ENCODE results near the gene OR5I1.
"Not testable (repeated sequence)": the region's sequence is repeated elsewhere in the genome, so short reads cannot be mapped to it uniquely, and the experiment has no call there.

Gene OR5I1

DNA sequence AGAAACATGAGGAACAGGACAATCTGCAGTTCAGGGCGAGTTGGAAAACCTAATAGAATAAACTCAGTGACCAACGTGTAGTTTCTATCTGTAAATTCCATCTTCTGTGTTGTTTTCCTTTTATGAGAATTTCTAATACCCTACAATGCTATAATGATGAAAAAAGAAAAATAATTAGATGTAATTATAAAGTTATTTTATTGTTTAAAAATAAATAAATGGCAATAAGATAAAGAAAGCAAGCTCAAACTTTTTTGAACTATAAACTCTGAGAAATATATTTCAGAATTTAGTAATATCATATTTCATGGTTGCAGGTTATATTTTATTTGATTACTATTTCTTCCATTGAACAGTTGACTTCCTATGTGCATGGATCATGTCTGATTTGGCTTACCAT, at the start of gene OR5I1:
OR5I1 (minus strand) TSS at position 101 of the 400 bp plus-strand sequence; CDS start at position 101, 0 bp downstream.
- no peak for DNase-seq

DNA sequence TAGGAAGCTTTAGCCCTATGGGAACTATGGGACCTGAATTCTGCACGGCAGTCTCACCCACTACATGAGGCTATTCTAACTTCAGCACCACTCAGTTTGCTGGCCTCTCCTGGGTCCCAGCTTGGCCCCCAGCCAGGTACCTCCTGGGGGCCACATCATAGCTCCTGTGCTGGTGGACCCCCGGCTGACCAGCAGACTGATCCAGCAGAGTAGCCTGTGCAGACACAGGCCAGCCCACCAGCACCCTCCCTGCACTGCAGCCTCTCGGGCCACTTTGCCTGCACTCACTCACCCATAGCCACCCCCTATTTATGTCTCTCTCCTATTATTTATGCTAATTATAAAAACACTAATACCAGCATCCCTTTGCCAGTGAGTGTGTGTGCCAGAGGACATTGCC, 34.7 kb upstream of the OR5I1 start:
- no peak for DNase-seq

DNA sequence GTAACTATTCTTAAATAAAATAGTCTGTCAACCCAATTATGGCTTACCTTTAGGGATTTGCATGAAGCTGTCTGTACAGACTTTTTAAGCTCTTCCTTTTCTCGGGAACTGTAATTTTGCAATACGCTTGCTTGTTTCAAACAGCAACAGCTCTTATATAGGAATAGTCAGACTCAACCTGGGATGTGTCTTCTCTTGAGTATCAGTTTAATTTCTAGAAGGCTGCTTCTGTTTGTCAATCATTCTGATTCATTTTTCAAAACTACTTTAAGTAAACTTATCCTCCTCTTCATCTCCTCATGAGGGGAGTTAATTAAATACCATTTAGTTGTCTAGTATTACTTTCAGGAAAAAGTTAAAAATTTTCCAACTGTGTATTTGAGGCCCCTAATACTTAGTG, 33.6 kb upstream of the OR5I1 start, which contains the start of gene OR10AG1:
OR10AG1 (minus strand) TSS at position 101 of the 400 bp plus-strand sequence; CDS start at position 63, 38 bp downstream.
- no peak for DNase-seq

DNA sequence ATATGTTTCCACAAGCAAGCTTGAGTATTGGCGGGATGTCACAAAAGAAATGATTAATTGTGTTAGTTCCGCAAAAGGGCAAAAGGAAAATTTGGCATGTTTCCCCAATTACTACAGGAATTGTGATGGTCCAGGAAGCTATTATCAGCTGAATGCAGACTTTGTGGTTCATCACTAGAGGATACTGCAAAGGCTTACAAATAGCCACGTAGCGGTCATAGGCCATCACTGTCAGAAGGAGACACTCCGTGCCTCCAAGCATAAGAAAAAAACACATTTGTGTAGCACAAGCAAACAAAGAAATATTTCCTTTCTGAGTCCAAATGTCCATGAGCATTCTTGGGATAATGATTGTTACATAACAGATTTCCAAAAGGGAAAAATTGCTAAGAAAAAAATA, 31.7 kb upstream of the OR5I1 start:
- DNase-seq = no peak

DNA sequence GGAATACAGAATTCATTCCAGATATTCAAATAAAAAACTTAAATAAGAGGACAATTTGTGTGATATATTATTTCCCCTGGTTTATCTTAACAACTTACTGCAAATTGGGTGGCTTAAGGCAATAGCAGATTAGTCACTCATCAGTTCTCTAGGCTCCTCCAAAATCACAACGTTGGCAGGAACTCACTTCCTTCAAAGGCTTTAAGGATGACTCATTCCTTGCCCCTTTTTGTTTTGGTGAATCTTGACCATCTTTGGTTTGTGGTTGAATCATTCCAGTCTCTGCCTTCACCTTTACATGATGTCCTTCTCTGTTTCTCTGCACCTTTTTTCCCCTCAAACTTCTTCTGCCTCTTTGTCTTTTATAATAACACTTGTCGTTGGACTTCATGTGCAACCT, 30.2 kb upstream of the OR5I1 start:
- DNase-seq = no peak

DNA sequence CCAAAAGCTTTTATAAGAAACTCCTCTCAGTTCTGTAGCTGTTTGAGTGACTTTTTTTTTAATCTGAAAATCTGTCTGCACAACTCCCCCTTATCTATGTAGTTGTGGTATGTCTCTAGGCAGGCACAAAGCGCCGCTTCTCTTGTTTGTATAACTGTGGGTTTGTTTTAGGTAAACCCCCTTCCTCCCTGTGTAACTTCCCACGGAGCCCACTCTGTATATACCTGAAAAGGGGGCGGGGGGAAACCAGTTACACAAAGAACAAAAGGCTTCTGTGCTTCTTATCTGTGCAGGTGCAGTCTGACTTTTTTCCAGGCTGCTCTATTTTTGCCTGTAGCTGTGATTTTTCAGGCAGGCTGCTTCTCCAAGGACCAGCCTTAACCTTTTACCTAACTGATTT, 20.3 kb upstream of the OR5I1 start:
- no peak for DNase-seq

DNA sequence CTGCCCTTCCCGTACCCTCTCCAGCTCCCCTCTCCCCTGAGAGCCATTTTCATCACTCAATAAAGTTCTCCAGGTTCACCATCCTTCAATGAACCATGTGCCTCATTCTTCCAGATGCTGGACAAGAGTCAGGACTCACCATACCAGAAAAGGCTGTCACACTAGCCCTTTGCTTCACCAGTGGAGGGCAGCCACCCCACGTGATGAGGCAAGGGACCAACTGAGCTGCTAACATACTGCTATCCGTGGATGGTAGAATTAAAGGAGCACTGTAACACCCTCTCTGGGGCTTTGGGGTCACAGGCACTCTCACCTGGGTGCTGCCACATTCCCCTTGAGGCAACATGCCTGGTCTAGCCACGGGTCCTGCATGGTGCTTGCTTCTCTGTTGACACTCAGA, 13.1 kb upstream of the OR5I1 start:
- DNase-seq = no peak

DNA sequence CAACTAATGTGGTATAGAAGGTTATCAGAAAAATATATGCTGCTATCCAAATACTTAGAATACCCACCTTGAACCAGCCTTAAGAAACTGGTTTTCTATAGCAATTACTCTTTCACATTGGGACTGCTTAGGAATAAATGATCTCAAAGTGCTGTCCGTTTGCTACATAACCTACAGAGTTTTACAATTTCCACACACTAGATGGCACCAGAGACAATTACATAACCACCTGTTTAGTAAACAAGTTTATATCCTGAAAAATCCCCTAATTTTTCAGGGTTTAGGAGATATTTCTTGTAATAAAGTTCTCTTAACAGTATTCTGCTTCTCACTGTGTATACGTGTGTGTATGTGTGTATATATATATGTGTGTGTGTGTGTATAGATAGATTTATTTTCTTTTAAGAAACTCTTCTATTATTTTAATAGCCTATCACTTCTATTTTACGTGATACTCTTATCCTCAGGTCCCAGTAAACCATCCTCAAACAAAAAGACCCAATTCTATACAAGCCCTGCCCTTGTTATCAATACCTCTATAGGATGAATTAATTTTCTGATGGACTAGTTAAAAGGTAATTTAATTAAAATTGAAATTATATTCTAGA, 6.7 kb upstream of the OR5I1 start:
- no peak for DNase-seq

DNA sequence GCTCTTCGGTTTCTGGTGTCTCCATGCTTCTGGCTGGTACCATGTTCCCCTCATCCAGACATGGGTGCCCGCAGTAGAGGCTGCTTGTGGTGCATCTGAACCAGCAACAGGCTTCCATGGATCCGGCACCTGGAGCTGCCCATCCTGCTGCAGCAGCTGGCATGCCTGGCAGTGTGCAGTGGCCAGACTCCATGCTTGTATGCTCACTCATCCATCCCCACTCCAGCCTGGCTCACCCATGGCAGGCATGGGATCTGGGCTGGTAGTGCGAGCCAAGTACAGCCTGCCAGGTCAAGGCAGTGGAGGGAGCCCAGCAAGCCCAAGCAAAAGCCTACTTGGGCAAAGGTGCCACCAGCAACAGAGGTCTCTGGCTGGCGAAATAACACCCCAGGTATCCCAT, 15.7 kb downstream of the OR5I1 start:
- no peak for DNase-seq

DNA sequence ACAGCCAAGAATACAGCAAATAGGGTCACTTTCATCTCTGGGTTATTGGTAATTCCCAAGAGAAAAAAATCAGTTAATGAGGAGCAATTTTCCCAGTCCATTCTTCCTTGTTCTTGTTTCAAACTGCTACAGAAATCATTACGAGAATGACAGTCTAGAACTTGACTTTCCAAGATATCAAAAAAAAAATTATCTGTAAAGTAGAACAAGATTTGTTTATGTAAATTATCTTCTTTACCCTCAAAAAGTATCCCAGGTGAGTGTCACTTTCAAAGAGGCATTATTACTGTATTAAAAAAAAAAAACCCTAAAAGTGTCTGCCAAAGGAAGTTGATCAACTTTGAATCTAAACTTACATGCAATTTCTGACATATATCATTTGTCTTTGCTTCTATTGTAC, 21.7 kb downstream of the OR5I1 start, which contains the start of gene OR5W2:
OR5W2 (minus strand) TSS at position 101 of the 400 bp plus-strand sequence; CDS start at position 101, 0 bp downstream.
- DNase-seq = no peak

DNA sequence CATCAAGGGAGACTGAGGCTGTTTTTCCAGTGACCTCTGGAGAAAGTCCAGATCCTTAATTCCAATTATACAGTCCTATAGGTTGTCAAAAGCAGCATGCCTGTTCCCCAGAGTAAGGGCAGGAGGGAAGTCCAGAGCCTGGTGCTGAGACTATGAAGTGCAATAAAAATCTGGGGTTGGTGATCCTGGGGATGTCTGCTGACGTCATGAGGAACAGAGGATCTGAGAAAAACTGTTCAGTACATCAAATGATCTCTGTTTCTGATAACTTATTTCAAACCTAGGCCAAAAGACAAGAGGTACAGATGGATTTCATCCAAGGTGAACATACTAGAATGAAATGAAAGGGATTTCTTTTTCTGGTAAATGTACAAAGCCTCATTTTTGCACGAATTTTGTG, 33.9 kb downstream of the OR5I1 start:
- no peak for DNase-seq

DNA sequence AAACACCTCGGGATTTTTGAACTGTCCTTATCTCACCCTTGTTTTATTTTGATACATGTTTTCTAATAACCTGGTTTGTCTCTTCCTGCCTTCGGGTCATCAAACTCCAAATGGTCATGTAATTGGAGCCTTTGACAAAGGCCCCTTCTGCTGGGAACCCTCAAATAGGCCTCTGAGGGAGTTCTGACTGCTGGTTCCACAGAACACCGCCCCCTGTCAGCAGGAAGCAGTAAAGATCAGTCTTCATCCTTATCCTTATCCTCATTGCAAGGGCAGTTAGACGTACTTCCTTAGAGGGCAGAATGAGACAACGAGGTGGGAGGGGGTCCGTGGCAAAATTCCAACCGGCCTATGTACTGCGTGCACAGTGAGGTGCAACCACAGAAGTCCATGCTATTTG, 41.0 kb downstream of the OR5I1 start:
- no peak for DNase-seq

DNA sequence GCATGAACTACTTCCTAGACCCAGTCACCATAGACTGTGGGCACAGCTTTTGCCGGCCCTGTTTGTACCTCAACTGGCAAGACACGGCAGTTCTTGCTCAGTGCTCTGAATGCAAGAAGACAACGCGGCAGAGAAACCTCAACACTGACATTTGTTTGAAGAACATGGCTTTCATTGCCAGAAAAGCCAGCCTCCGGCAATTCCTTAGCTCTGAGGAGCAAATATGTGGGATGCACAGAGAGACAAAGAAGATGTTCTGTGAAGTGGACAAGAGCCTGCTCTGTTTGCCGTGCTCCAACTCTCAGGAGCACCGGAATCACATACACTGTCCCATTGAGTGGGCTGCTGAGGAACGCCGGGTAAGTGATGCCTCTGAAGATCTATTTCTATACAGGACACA, 50.7 kb downstream of the OR5I1 start:
- DNase-seq = not testable (repeated sequence)
